ENCODE results near the gene H6PD.

Gene H6PD

GRCh38 chr1:9241891-9242290, 7.3 kb downstream of the H6PD start:
- no peak for DNase-seq

GRCh38 chr1:9242338-9242969, 7.9 kb downstream of the H6PD start:
- no peak for DNase-seq

DNA sequence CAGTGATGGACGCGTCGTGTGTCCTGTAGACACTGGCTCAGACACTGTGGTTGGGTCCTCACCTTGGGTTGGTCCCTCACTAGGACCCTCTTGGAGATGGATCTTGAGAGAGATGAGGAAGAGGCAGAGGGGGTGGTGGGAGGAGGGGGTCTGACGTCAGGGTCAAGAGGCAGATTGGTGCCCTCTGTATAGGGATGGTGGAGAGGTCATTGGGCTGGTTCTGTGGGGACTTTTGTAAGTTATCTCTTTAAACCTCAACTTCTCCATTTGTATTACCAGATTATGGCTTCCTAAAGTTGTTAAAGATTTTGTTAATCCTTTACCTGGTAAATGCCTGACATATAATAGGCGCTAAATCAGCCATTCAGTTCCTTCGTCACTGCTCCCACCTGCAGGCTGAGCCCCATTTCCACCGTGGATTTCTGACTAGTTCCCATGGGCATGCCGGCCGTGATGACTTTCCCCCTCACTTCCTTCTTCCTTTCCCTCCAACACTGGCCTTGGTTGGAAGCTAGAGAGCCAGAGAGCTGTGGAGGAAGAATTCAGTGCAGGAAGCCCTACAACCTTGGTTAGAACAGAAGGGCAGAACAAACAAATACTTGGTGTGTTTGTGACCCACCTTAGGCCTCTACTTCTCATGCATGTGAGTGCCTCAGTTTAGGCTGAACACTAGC, 8.6 kb downstream of the H6PD start:
- DNase-seq, result no peak

DNA sequence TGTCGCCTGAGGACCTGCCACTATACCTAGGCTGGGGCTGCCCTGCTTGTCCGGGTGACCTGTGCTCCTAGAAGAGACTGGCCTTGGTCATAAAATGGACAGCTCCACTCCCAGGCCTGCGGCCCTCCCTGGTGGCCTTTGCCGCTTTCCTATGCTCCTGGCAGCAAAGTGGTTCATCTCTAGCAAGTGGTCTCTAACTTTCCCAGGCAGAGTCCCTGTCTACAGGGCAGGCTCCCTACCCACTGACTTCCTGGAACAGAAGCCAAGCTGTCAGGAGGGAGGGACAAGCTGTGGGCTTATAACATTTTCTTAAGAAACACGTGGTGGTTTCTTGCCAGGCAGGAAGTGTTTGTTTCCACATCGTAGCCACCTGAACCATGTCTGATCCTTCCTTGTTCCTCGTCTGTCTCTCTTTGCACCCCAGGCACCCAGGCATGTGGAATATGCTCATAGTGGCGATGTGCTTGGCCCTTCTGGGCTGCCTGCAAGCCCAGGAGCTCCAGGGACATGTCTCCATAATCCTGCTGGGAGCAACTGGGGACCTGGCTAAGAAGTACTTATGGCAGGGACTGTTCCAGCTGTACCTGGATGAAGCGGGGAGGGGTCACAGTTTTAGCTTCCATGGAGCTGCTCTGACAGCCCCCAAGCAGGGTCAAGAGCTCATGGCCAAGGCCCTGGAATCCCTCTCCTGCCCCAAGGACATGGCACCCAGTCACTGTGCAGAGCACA, 10.1 kb downstream of the H6PD start:
- no peak for DNase-seq

GRCh38 chr1:9245230-9245619, 10.7 kb downstream of the H6PD start:
- no peak for DNase-seq

GRCh38 chr1:9245661-9246060, 11.1 kb downstream of the H6PD start:
- no peak for DNase-seq

DNA sequence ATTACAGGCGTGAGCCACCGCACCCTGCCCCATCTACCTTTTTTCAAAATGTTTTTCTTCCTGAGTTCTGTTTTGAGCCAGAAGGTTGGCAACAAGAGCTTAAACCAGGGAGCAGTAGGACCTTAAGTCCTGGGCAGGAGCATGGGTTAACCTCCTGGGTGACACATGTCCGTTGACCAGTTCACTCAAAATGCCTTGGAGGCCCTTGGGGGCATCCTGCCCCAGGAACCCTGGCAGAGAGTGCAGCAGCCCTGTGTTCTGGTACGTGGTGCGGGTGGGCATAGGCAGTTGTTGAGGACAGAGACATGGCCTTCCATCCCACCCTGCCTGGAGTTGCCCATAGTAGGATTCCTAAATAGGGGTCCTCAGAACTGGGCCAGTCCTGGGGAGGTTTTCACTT, 11.6 kb downstream of the H6PD start:
- DNase-seq, result no peak

DNA sequence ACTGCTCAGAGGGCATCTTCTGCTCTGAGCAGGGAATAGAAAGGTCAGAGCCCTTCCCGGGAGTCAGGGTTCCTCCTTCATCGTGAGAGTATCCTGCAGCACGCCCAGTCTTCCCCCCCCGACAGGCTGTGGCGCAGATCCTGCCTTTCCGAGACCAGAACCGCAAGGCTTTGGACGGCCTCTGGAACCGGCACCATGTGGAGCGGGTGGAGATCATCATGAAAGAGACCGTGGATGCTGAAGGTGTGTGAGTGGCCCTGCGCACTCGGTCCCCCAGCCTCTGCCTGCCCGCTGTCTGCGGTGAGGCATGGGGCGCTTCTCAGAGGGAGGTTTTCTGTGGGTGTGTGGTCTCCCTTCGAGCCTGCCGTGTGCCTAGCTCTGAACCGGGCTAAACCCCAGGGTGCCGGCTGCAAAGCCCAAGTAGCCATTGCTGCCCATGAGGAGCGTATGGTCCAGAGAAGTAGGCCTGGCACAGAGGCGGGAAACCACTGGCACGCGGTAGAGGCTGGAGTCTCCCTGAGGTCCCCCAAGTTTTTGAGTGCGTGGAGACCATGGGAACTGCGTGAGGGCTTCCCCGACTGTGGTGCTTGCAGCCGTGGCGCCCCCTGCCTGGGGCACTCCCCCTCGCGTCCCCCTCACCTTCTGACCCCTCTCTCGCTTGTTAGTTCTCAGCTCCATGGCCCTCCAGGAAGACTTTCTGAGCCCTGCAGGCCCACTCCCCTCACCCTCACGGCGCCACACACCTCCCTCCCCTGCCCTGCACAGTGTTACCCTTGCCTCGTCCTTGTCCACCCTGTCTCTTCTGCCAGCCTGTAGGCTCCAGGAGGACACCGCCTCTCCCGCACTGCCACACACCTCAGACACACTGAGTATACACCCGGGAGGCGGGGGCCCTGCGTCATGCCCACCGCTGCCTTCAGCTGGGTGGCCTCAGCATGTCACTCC, 12.5 kb downstream of the H6PD start:
- no peak for DNase-seq

- DNase-seq, result no peak
Measured at GRCh38 chr1:9247894-9248293, 13.3 kb downstream of the H6PD start.

DNA sequence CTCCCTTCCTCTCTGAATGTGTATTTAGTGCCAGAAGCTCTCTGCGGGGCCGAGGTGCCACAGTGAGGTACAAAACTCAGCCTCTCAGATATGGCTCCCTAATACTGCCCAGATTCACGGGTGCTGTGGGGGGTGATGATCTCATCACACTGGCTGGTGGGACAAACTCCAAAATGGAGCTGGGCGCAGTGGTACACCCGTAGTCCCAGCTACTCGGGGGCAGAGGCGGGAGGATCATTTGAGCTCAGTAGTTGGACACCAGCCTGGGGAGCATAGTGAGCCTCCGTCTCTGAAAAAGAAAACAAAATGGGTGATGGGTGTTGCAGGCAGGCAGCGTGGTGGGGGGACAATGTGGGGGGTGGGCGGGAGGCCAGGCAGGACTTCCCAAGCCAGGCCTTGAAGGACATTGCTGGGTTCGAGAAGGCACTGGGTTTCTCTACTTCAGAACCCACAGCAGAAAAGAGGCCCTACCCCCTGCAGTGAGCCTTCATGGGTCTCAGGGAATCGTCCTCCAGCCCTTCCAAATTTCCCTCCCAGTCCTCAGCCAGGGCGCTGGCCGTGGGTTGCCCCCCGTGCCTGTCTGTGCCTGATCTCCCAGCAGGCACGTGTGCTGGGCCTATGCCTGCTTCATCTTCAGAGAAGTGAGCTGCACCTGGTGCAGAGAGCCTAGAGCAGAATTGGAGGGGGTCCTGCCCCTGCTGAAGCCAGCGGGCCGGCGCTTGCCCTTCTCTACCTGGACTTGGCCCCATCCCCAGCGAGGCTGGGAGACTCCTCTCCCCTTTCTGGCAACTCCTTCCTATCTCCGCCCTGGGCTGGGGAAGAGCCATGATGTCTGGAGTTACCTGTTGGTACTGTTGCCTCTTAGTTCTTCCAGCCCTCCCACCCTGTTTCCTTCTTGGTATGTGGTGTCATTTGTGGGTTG, 14.0 kb downstream of the H6PD start:
- DNase-seq, result no peak

GRCh38 chr1:9249263-9249533, 14.6 kb downstream of the H6PD start:
- DNase-seq, result no peak

DNA sequence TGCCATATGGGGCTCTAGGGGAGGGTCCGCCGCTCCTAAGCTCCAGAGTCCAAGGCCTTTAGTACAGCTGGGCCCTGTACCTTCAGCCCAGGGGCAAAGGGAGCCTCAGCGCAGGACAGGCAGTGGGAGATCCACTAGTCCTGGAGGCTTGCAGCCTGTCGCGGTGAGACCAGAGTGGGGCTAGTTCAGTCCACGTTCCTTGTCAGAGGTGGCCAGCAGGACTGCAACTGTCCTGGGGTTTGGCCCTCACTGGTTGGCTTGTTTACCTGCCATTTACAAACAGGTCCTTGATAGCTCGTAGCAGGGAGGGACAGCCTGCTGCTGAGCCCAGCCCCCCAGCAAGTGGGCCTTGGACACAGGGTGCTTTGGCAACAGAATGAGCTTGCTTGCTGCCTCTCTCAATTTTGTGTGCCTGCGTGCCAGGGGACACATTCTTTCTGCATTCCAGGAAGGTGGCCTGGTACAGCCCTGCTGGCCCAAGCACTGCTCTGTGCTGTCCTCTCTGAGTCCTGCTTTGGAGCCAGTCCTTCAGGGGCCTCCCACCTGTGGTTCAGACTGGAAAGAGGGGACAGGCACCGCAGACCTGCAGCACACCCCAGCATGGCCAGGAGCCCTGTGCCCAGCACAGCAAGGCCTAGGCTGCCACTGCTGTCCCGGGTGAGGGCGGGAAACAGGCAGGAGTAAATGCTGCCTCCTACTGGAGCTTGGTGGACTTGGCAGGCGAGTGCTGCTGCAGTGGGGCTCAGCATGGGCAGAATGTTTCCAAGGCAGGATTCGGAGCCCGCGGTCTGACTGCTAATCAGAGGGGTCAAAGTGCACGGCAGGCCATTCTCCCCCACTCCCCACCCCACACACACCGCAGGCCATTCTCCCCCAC, 15.2 kb downstream of the H6PD start:
- DNase-seq, result peak; percentile 50 to 61

DNA sequence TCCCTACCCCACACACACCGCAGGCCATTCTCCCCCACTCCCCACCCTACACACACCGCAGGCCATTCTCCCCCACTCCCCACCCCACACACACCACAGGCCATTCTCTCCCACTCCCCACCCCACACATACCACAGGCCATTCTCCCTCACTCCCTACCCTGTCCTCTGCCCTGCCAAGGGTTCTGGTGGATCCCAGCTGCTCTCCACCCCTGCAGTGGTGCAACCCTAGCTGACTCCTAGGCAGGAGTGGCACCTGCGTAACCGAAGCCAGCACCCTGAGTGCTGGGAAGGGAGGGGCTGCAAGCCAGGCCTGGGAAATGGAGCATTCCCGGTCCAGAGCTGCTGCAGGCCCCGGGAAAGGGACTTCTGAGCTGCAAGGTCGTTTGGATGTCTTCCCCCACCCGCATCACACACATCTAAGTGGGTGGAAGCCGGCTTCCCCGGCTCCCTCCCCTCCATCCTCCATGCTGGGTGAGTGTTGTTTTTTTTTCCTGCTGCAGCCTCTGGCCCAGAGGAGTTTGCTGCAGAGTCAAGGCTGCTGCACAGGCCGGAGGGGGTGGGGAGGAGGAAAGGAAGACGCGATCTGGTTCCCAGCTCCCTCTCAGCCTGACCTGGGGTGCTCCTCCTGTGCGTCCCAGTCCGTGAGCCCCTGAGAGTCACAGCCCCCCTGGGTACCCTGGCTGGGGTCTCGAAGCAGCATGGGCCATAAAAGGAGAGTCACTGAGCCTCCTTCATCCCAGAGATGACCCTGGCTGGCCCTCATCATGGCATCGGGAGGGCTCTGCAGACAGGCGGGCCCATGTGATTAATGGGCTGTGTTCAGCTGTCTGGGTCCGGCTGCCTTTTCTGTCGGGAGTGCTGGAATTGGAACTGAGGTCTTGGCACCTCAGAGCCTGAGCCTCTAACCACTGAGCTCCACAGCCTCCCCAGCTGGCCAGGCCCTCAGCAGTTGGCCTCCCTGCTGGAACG, 16.1 kb downstream of the H6PD start:
- DNase-seq, result no peak

- DNase-seq, result no peak
Measured at GRCh38 chr1:9251501-9251900, 16.9 kb downstream of the H6PD start.

DNA sequence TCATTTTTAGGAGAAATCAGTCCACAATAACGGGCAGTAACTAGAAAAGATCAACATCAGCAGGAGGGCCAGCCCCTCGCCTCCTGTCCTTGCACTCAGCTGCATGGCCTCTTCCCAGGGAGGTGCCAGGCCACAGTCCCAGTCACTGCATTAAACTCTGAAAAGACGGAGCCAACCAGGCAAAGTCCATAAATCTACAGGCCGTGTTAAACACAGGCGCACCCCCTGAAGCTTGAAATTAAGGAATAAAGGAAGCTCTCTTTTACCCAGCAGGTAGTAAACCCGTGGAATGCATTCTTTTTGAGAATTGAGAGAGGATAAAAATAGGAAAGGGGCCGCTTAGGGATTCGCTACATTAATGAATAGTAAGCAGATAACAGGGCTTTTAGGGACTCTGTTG, 18.4 kb downstream of the H6PD start:
- DNase-seq, result no peak

DNA sequence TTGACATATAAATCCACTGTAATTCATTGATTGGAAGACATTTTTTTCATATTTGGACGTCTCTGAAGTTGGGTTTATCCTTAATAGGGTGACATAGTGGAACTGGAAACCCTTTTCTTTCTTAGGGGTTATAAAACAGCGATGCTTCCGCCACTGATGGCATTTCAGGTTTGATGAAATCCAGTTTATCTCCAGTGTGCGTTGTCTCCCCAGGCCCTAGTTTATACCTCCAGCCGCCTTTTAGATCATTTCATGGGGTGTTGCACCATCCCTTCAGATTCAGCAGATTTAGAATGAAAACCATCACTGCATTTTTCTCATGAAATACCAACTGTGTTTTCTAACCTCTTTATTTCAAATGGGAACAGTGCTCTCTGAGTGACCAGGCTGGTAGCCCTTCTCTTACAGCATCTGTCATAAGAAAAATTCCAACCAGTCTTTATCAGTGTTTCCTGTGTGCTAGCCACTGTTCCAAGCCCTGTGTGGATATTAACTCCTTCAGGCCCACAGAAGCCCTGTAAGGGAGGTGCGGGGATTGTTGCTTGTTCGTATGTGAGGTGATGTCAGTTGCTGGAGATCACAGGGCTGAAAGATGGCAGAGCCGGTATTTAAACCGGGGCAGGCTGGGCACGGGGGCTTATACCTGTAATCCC, 19.0 kb downstream of the H6PD start:
- DNase-seq, result no peak

GRCh38 chr1:9256332-9256731, 21.8 kb downstream of the H6PD start:
- DNase-seq, result no peak

GRCh38 chr1:9257851-9258250, 23.3 kb downstream of the H6PD start:
- DNase-seq, result no peak

DNA sequence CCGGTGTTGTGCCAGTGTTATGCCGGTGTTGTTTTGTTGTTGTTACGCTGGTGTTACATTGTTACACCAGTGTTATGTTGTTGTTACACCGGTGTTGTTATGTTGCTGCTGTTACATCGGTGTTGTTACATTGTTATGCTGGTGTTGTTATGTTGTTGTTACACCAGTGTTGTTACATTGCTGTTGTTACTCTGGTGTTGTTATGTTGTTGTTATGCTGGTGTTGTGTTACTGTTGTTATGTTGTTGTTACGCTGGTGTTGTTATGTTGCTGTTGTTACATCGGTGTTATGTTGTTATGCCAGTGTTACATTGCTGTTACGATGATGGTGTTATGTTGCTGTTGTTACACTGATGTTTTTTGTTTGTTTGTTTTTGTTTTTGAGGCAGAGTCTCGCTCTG, 24.1 kb downstream of the H6PD start:
- DNase-seq, result no peak
